Progenitor cell of endocrine pancreas (in vitro differentiated cells): ENCODE measurements around the gene NDST1. TPM values are rescaled to one million over a fixed set of nuclear protein-coding genes. Genes with fewer than 3 reads are reported as not detected.

Experiments
- DNase-seq: peaks from one replicate; pipeline ENCODE4 v3.0.0; 2021; ENCODE audit warnings: low spot score; ENCODE audit not compliant: unreplicated experiment
- H3K27ac Mint-ChIP-seq: 2 replicates; pipeline ENCODE4 v1.8.0; 2021; ENCODE audit warnings: mild to moderate bottlenecking, moderate library complexity, mixed read lengths
- H3K27me3 Mint-ChIP-seq: 2 replicates; pipeline ENCODE4 v1.8.0; 2021; ENCODE audit warnings: mixed read lengths
- H3K36me3 Mint-ChIP-seq: 2 replicates; pipeline ENCODE4 v1.8.0; 2022; ENCODE audit warnings: mixed read lengths; ENCODE audit not compliant: insufficient read depth
- H3K4me1 Mint-ChIP-seq: 2 replicates; pipeline ENCODE4 v1.8.0; 2021; ENCODE audit warnings: low read depth, mixed read lengths
- H3K4me3 Mint-ChIP-seq: 2 replicates; pipeline ENCODE4 v1.8.0; 2021; ENCODE audit warnings: low read depth, mild to moderate bottlenecking, moderate library complexity, mixed read lengths
- H3K9me3 Mint-ChIP-seq: 2 replicates; pipeline ENCODE4 v1.8.0; 2021; ENCODE audit warnings: low read depth, mixed read lengths
- CTCF ChIP-seq: fragments of 200-600 bp; sonication (generic); IDR thresholded peaks from one replicate; pipeline ENCODE4 v1.5.0; 2021; ENCODE audit warnings: antibody characterized with exemption, mild to moderate bottlenecking; ENCODE audit not compliant: unreplicated experiment
- total RNA-seq: library from RNA; stranded (reverse); gene quantifications from 2 replicates; pipeline ENCODE4 v1.2.1, GENCODE V29; 2021

NDST1 gene
- total RNA-seq, 1 donor from 2014 or later, result 169 TPM

- H3K4me3 Mint-ChIP-seq, result peak overlapping the region; percentile 56
- H3K27me3 Mint-ChIP-seq, result peaks cover 4% of the 10 kb centered on the region
- no peaks in the 10 kb centered on the region for H3K36me3 Mint-ChIP-seq
- peak; percentile 34 for DNase-seq
- no peaks in the 10 kb centered on the region for H3K9me3 Mint-ChIP-seq
- no peak for TF ChIP-seq CTCF
- H3K27ac Mint-ChIP-seq, result peak overlapping the region; percentile 92
- H3K4me1 Mint-ChIP-seq, result peaks cover 17% of the 10 kb centered on the region
These were observed 74.5 kb downstream of the NDST1 start for GRCh38 chr5:150582241-150583109.

GRCh38 chr5:150583541-150584225 lies 75.8 kb downstream of the NDST1 start:
- no peak for TF ChIP-seq CTCF
- H3K36me3 Mint-ChIP-seq, result no peaks in the 10 kb centered on the region
- H3K9me3 Mint-ChIP-seq, result no peaks in the 10 kb centered on the region
- H3K27me3 Mint-ChIP-seq, result no peaks in the 10 kb centered on the region
- H3K27ac Mint-ChIP-seq, result no peak overlapping the region
- DNase-seq, result no peak
- H3K4me1 Mint-ChIP-seq, result peaks cover 19% of the 10 kb centered on the region
- H3K4me3 Mint-ChIP-seq, result no peak overlapping the region

GRCh38 chr5:150584556-150585335 lies 76.8 kb downstream of the NDST1 start:
- no peak for TF ChIP-seq CTCF
- H3K36me3 Mint-ChIP-seq, result no peaks in the 10 kb centered on the region
- no peak overlapping the region for H3K4me3 Mint-ChIP-seq
- no peaks in the 10 kb centered on the region for H3K9me3 Mint-ChIP-seq
- no peaks in the 10 kb centered on the region for H3K27me3 Mint-ChIP-seq
- no peak for DNase-seq
- H3K27ac Mint-ChIP-seq, result no peak overlapping the region
- H3K4me1 Mint-ChIP-seq, result peaks cover 19% of the 10 kb centered on the region

- no peak for DNase-seq
- Mint-ChIP-seq H3K4me3 (no peak overlapping the region), H3K27ac (no peak overlapping the region), H3K36me3 (no peaks in the 10 kb centered on the region), H3K4me1 (peaks cover 19% of the 10 kb centered on the region), H3K9me3 (no peaks in the 10 kb centered on the region), H3K27me3 (no peaks in the 10 kb centered on the region)
- no peak for TF ChIP-seq CTCF
These were observed 77.9 kb downstream of the NDST1 start for GRCh38 chr5:150585781-150586341.

- TF ChIP-seq CTCF, result no peak
- Mint-ChIP-seq H3K36me3 (no peaks in the 10 kb centered on the region), H3K27me3 (no peaks in the 10 kb centered on the region), H3K9me3 (no peaks in the 10 kb centered on the region), H3K27ac (no peak overlapping the region), H3K4me1 (peaks cover 14% of the 10 kb centered on the region), H3K4me3 (no peak overlapping the region)
- DNase-seq, result no peak
These were observed 79.1 kb downstream of the NDST1 start for GRCh38 chr5:150587016-150587415.
